IMR-90 (cell line): ENCODE results near the gene PJA1. TPM values are rescaled to one million over a fixed set of nuclear protein-coding genes. Genes with fewer than 3 reads are reported as not detected.
A peak's percentile ranks its signal among the peaks of the same experiment; 100 is the strongest.

ENCODE experiments used
- ATAC-seq: fragments of 200-7000 bp; cut with Tn5 transposase; 2 replicates; pipeline ENCODE4 v1.9.1; 2020; ENCODE audit warnings: low read depth, mild to moderate bottlenecking, moderate library complexity
- BruUV-seq: library from RNA; stranded (reverse); fragments of 400-500 nt; replicated peaks from 2 replicates; lab custom pipeline; 2021; lab: Mats Ljungman, UMichigan
- CTCF ChIA-PET: fragments of 300-600 bp; formaldehyde crosslinking; extraction: SDS; loops from one replicate; lab custom pipeline; 2021; ENCODE audit warnings: antibody characterized with exemption; lab: Yijun Ruan, JAX
- POLR2A ChIA-PET: fragments of 300-600 bp; sonication (Branson Sonifier 250); formaldehyde crosslinking; loops from one replicate; lab custom pipeline; 2022; ENCODE audit warnings: antibody characterized with exemption; ENCODE audit not compliant: unreplicated experiment; lab: Charles Lee
- DNase-seq: peaks from one replicate; pipeline ENCODE4 v3.0.0; 2013
- H2AFZ ChIP-seq: replicated peaks from 2 replicates; pipeline ENCODE3; 2013; ENCODE audit warnings: low read length, mild to moderate bottlenecking; ENCODE audit not compliant: poor library complexity
- H2AK5ac ChIP-seq: 2 replicates; pipeline ENCODE4 v1.6.1; 2013; ENCODE audit warnings: low read depth, low read length, inconsistent platforms
- H2AK9ac ChIP-seq: replicated peaks from 2 replicates; pipeline ENCODE3; 2013; ENCODE audit warnings: mild to moderate bottlenecking, low read depth, low read length, moderate library complexity; ENCODE audit not compliant: poor library complexity
- H2BK120ac ChIP-seq: 2 replicates; pipeline ENCODE4 v1.6.1; 2013; ENCODE audit warnings: low read depth, low read length, inconsistent platforms
- H2BK15ac ChIP-seq: 3 replicates; pipeline ENCODE4 v1.6.1; 2013; ENCODE audit warnings: low read depth, low read length, inconsistent platforms
- H2BK20ac ChIP-seq: 2 replicates; pipeline ENCODE4 v1.6.1; 2013; ENCODE audit warnings: low read depth, mild to moderate bottlenecking, inconsistent platforms, low read length, moderate library complexity
- H2BK5ac ChIP-seq: 2 replicates; pipeline ENCODE4 v1.6.1; 2013; ENCODE audit warnings: mild to moderate bottlenecking, low read depth, low read length, inconsistent platforms; ENCODE audit not compliant: poor library complexity, severe bottlenecking
- H3K14ac ChIP-seq: replicated peaks from 2 replicates; pipeline ENCODE4 v1.6.1; 2013; ENCODE audit warnings: low read depth, low read length, inconsistent platforms
- H3K18ac ChIP-seq: 2 replicates; pipeline ENCODE4 v1.6.1; 2013; ENCODE audit warnings: low read depth, low read length, control low read depth
- H3K23ac ChIP-seq: 2 replicates; pipeline ENCODE4 v1.6.1; 2013; ENCODE audit warnings: low read depth, low read length, inconsistent platforms
- H3K27ac ChIP-seq: 2 replicates; pipeline ENCODE4 v1.5.1; 2013; ENCODE audit warnings: mild to moderate bottlenecking, control low read depth, low read length; ENCODE audit not compliant: insufficient read depth
- H3K27me3 ChIP-seq: 2 replicates; pipeline ENCODE4 v1.6.1; 2013; ENCODE audit warnings: low read length; ENCODE audit not compliant: control insufficient read depth, insufficient read depth
- H3K36me3 ChIP-seq: 2 replicates; pipeline ENCODE4 v1.6.1; 2013; ENCODE audit warnings: low read length, mixed read lengths; ENCODE audit not compliant: control insufficient read depth, insufficient read depth
- H3K4ac ChIP-seq: 2 replicates; pipeline ENCODE4 v1.6.1; 2013; ENCODE audit warnings: low read depth, low read length, inconsistent platforms
- H3K4me1 ChIP-seq: 2 replicates; pipeline ENCODE4 v1.6.1; 2013; ENCODE audit warnings: low read length, mixed read lengths; ENCODE audit not compliant: control insufficient read depth, insufficient read depth
- H3K4me2 ChIP-seq: 2 replicates; pipeline ENCODE4 v1.6.1; 2013; ENCODE audit warnings: low read depth, mild to moderate bottlenecking, control low read depth, low read length, moderate library complexity
- H3K4me3 ChIP-seq: 2 replicates; pipeline ENCODE4 v1.5.1; 2013; ENCODE audit warnings: low read depth, mild to moderate bottlenecking, control low read depth, low read length, moderate library complexity; ENCODE audit not compliant: insufficient read depth
- H3K56ac ChIP-seq: 2 replicates; pipeline ENCODE4 v1.6.1; 2013; ENCODE audit warnings: low read length, inconsistent platforms; ENCODE audit not compliant: insufficient read depth; ENCODE audit errors: extremely low read depth
- H3K79me1 ChIP-seq, 2 experiments: 2 replicates each; pipeline ENCODE4 v1.6.1; 2013; ENCODE audit warnings: low read length in 2 of 2, inconsistent platforms in 1 of 2, low read depth in 1 of 2
- H3K9ac ChIP-seq: 2 replicates; pipeline ENCODE4 v1.6.1; 2013; ENCODE audit warnings: low read depth, low read length, control low read depth
- H3K9me1 ChIP-seq: 2 replicates; pipeline ENCODE4 v1.6.1; 2013; ENCODE audit warnings: low read length, inconsistent platforms; ENCODE audit not compliant: insufficient read depth
- H3K9me3 ChIP-seq: 2 replicates; pipeline ENCODE4 v1.6.1; 2013; ENCODE audit warnings: low read length; ENCODE audit not compliant: control insufficient read depth, insufficient read depth
- H4K20me1 ChIP-seq: 2 replicates; pipeline ENCODE4 v1.6.1; 2013; ENCODE audit warnings: low read length, inconsistent platforms; ENCODE audit not compliant: insufficient read depth
- H4K5ac ChIP-seq: 2 replicates; pipeline ENCODE4 v1.6.1; 2013; ENCODE audit warnings: mild to moderate bottlenecking, low read depth, low read length, control low read depth
- H4K8ac ChIP-seq, 2 experiments: 2 replicates each; pipeline ENCODE4 v1.6.1; 2013; ENCODE audit warnings: low read depth in 2 of 2, low read length in 2 of 2, control low read depth in 1 of 2, inconsistent platforms in 1 of 2
- H4K91ac ChIP-seq: 2 replicates; pipeline ENCODE4 v1.6.1; 2013; ENCODE audit warnings: low read depth, low read length, inconsistent platforms; ENCODE audit not compliant: insufficient read depth
- BHLHE40 ChIP-seq: fragments of 150-350 bp; IDR thresholded peaks from 2 replicates; pipeline ENCODE4 v1.6.1; 2016; ENCODE audit warnings: mild to moderate bottlenecking, low read depth, low read length
- CEBPB ChIP-seq: IDR thresholded peaks from 2 replicates; pipeline ENCODE4 v1.6.1; 2012; ENCODE audit warnings: low read depth, low read length, improper control_type of control experiment
- CHD1 ChIP-seq: IDR thresholded peaks from 2 replicates; pipeline ENCODE4 v1.6.1; 2012; ENCODE audit warnings: low read depth, low read length, improper control_type of control experiment
- CTCF ChIP-seq: conservative IDR thresholded peaks from 2 replicates; pipeline ENCODE4 v1.5.1; 2012; ENCODE audit warnings: mild to moderate bottlenecking, low read depth, low read length, improper control_type of control experiment
- ELK1 ChIP-seq: fragments of 150-350 bp; IDR thresholded peaks from 2 replicates; pipeline ENCODE4 v1.6.1; 2016; ENCODE audit warnings: low read depth, mild to moderate bottlenecking, low read length, moderate library complexity, borderline replicate concordance
- FOS ChIP-seq: fragments of 150-350 bp; IDR thresholded peaks from 2 replicates; pipeline ENCODE4 v1.6.1; 2016; ENCODE audit warnings: low read depth, low read length
- MAZ ChIP-seq: IDR thresholded peaks from 2 replicates; pipeline ENCODE4 v1.6.1; 2012; ENCODE audit warnings: low read depth, mild to moderate bottlenecking, low read length, improper control_type of control experiment, moderate library complexity, borderline replicate concordance
- MXI1 ChIP-seq: IDR thresholded peaks from 2 replicates; pipeline ENCODE4 v1.6.1; 2012; ENCODE audit warnings: low read depth, mild to moderate bottlenecking, low read length, moderate library complexity, borderline replicate concordance
- NFE2L2 ChIP-seq: fragments of 150-350 bp; IDR thresholded peaks from 2 replicates; pipeline ENCODE4 v1.6.1; 2016; ENCODE audit warnings: low read depth, mild to moderate bottlenecking, low read length
- POLR2A ChIP-seq: IDR thresholded peaks from 2 replicates; pipeline ENCODE4 v1.6.1; 2012; ENCODE audit warnings: mild to moderate bottlenecking, low read depth, low read length
- RAD21 ChIP-seq: IDR thresholded peaks from 2 replicates; pipeline ENCODE4 v1.6.1; 2012; ENCODE audit warnings: low read length, improper control_type of control experiment
- RCOR1 ChIP-seq: IDR thresholded peaks from 2 replicates; pipeline ENCODE4 v1.6.1; 2012; ENCODE audit warnings: mild to moderate bottlenecking, low read length, improper control_type of control experiment; ENCODE audit not compliant: insufficient replicate concordance
- RFX5 ChIP-seq: IDR thresholded peaks from 2 replicates; pipeline ENCODE4 v1.8.0; 2012; ENCODE audit warnings: low read depth, mild to moderate bottlenecking, low read length, moderate library complexity
- SMC3 ChIP-seq: fragments of 150-350 bp; IDR thresholded peaks from 2 replicates; pipeline ENCODE4 v1.6.1; 2016; ENCODE audit warnings: low read depth, mild to moderate bottlenecking, antibody characterized with exemption, low read length, moderate library complexity
- USF2 ChIP-seq: fragments of 150-350 bp; IDR thresholded peaks from 2 replicates; pipeline ENCODE4 v1.6.1; 2017; ENCODE audit warnings: mild to moderate bottlenecking, antibody characterized with exemption, low read length, low read depth
- WGBS, 2 experiments: methylation state at CpG; one replicate each; pipeline versions ENCODE4 v1.1.5 to v1.1.7; 2013; ENCODE audit warnings: missing lambda C conversion rate in 2 of 2; ENCODE audit not compliant: insufficient read length in 1 of 2; ENCODE audit errors: extremely low coverage in 2 of 2; 5-methylcytosine and 5-hydroxymethylcytosine counted together
- dilution Hi-C: fragments of 300-500 bp; cut with HindIII; formaldehyde crosslinking; loops from one replicate; pipeline ENCODE4 v1.14.3; 2018; ENCODE audit warnings: low sequenced_read_pairs; ENCODE audit not compliant: unreplicated experiment
- in situ Hi-C: fragments of 300-500 bp; cut with MboI; formaldehyde crosslinking; loops from 3 replicates; pipeline ENCODE4 v1.14.3; 2019; ENCODE audit warnings: low sequenced_read_pairs, inconsistent platforms, mixed read lengths
- intact Hi-C: fragments of 100-400 bp; cut with micrococcal nuclease; formaldehyde crosslinking; loops from 2 replicates; pipeline ENCODE4 v1.10.0; 2022
- polyA plus RNA-seq, 3 experiments: library from polyadenylated mRNA; depleted of rRNA; stranded (reverse); fragments of >200 nt; gene quantifications; 2 replicates each; pipeline ENCODE4 v1.2.3, GENCODE V29; 2012; ENCODE audit warnings: low replicate concordance in 1 of 3
- total RNA-seq: library from RNA; depleted of rRNA; stranded (reverse); fragments of >200 nt; gene quantifications from 2 replicates; pipeline ENCODE4 v1.2.3, GENCODE V29; 2012

Gene PJA1
- total and polyA plus RNA-seq, 2 of the 4 experiments (the other 2 are of a cell fraction): 15.1 to 24.4 TPM

GRCh38 chrX:69163936-69164741 is 1.1 kb downstream of the PJA1 start:
- no peak overlapping the region for H4K8ac ChIP-seq
- H4K5ac ChIP-seq: no peak overlapping the region
- no peak overlapping the region for H2BK15ac ChIP-seq
- no TSS peak for BruUV-seq
- ChIA-PET CTCF (no interaction called here), POLR2A (no interaction called here)
- in situ Hi-C loops: no loop called here
- no peak overlapping the region for H3K56ac ChIP-seq
- H2AK9ac ChIP-seq: peak overlapping the region; percentile 60
- H4K20me1 ChIP-seq: no peaks in the 10 kb centered on the region
- 0 out of 2 replicates have a peak, but pooled peaks cover 5% of the 10 kb centered on the region for H3K9me1 ChIP-seq
- no peak overlapping the region for H3K27ac ChIP-seq
- no peak overlapping the region; the same call in 1 of the 2 replicates for H3K4ac ChIP-seq
- peak overlapping the region; percentile 69 for H3K4me2 ChIP-seq
- ATAC-seq (peak; percentile 50), DNase-seq (no peak)
- peak overlapping the region; percentile 84 for H3K4me3 ChIP-seq
- no peak overlapping the region for H3K14ac ChIP-seq
- H2BK20ac ChIP-seq: no peak overlapping the region
- dilution Hi-C loops: no loop called here
- H4K91ac ChIP-seq: no peak overlapping the region
- peaks cover 0 to 8% of the 10 kb centered on the region in 2 experiments; a peak in 2 of 4 replicates for H3K79me1 ChIP-seq
- peaks cover 15% of the 10 kb centered on the region; the same call in 1 of the 2 replicates for H3K36me3 ChIP-seq
- no peaks in the 10 kb centered on the region for H3K4me1 ChIP-seq
- intact Hi-C loops: no loop called here
- no peak overlapping the region for H3K23ac ChIP-seq
- H3K9ac ChIP-seq: no peak overlapping the region
- H3K18ac ChIP-seq: no peak overlapping the region
- H2AFZ ChIP-seq: peak overlapping the region; percentile 75
- H3K9me3 ChIP-seq: peaks cover 3% of the 10 kb centered on the region
- WGBS, 2 experiments: 62% methylated on average over 7 of the region's 23 CpGs; no CpG with 5 or more reads in 1 of the 2 experiments
- H2BK5ac ChIP-seq: no peak overlapping the region
- H3K27me3 ChIP-seq: peaks cover 8% of the 10 kb centered on the region
- no peak overlapping the region for H2BK120ac ChIP-seq
- H2AK5ac ChIP-seq: no peak overlapping the region
- TF ChIP-seq RFX5 (no peak), BHLHE40 (no peak), NFE2L2 (no peak), SMC3 (no peak), RAD21 (no peak), USF2 (no peak), CHD1 (no peak), POLR2A (no peak), CEBPB (no peak), FOS (no peak), RCOR1 (no peak), MXI1 (no peak), ELK1 (no peak), CTCF (no peak), MAZ (no peak)
